Pancreas (tissue), 10 donors: ENCODE results near the gene FAM50B. TPM values are rescaled to one million over a fixed set of nuclear protein-coding genes. Genes with fewer than 3 reads are reported as not detected.

ENCODE experiments used
- ATAC-seq, 4 donors: fragments of 200-7000 bp; cut with Tn5 transposase; one replicate each; pipeline versions ENCODE4 v1.8.0 to v1.9.1; 2020; ENCODE audit warnings: mild to moderate bottlenecking in 4 of 4, moderate library complexity in 4 of 4
- DNase-seq, 6 donors: peaks; one replicate each; pipeline ENCODE4 v3.0.0-alpha.2; 2020
- FAIRE-seq: peaks from 2 replicates; lab custom pipeline; 2012; peaks lifted over from hg19 to GRCh38; lab: Jason Lieb, UNC
- H3K27ac ChIP-seq, 4 donors: fragments of 200-600 bp; sonication (generic); 1 replicate in 3 of 4; 2 replicates in 1 of 4; pipeline versions ENCODE4 v1.5.0 to v1.8.0; 2020
- H3K27me3 ChIP-seq, 4 donors: fragments of 200-600 bp; one replicate each; pipeline ENCODE4 v1.8.0; 2021
- H3K36me3 ChIP-seq, 3 donors: fragments of 200-600 bp; sonication (generic) in 1 of 3; one replicate each; pipeline versions ENCODE4 v1.5.0 to v1.8.0; 2020 to 2021
- H3K4me1 ChIP-seq, 3 donors: fragments of 200-600 bp; one replicate each; pipeline ENCODE4 v1.8.0; 2021
- H3K4me3 ChIP-seq, 4 donors: fragments of 200-600 bp; sonication (generic) in 2 of 4; one replicate each; pipeline versions ENCODE4 v1.5.0 to v1.8.0; 2020 to 2021
- H3K9me3 ChIP-seq, 4 donors: fragments of 200-600 bp; one replicate each; pipeline ENCODE4 v1.8.0; 2021
- CTCF ChIP-seq, 4 donors: fragments of 200-600 bp; sonication (generic) in 3 of 4; IDR thresholded peaks; one replicate each; pipeline versions ENCODE4 v1.5.0 to v1.8.0; 2021; ENCODE audit warnings: antibody characterized with exemption in 4 of 4
- WGBS, 2 donors: extraction: QIAGEN DNeasy Blood & Tissue Kit; methylation state at CpG; one replicate each; pipeline ENCODE4 v1.1.7; 2013; 5-methylcytosine and 5-hydroxymethylcytosine counted together
- intact Hi-C, 3 donors: fragments of 100-400 bp; cut with DNase I; formaldehyde crosslinking; loops; one replicate each; pipeline versions ENCODE4 v1.11.1 to v1.14.2; 2022
- polyA plus RNA-seq, 2 donors: library from polyadenylated mRNA; stranded (reverse); fragments of 200-250 nt; gene quantifications; one replicate each; pipeline ENCODE4 v1.2.3, GENCODE V29; 2013
- total RNA-seq, 6 donors: library from RNA; stranded (reverse); fragmentation: NEBNext Ultra II Directional in 4 of 6; extraction: Animal tissue kit (Norgen Biotek cat#: 25700) in 4 of 6; gene quantifications; one replicate each; pipeline versions ENCODE4 v1.2.1 to v1.2.4, GENCODE V29; 2021 to 2023
- donor health status: healthy with polysubstance abuse.
- donor health status: DM: no; HTN: no; CAD: no; lungs with moderate emphysema.
- donor health status: DM: no; HTN: no; CAD: no.
- donor health status: control.
- donor health status: control.
- donor health status: Bipolar disorder and iron deficiency.
- donor health status: DM: yes; HTN: yes; CAD: no.
- donor health status: DM: no; HTN: no; CAD: no.
- donor health status: DM: no; HTN: no; CAD: no.
- donor health status: DM: yes; HTN: yes; CAD: no.

Gene FAM50B
- total and polyA plus RNA-seq, 8 donors, result 3.6 to 9.7 (median 5.9) TPM

DNA sequence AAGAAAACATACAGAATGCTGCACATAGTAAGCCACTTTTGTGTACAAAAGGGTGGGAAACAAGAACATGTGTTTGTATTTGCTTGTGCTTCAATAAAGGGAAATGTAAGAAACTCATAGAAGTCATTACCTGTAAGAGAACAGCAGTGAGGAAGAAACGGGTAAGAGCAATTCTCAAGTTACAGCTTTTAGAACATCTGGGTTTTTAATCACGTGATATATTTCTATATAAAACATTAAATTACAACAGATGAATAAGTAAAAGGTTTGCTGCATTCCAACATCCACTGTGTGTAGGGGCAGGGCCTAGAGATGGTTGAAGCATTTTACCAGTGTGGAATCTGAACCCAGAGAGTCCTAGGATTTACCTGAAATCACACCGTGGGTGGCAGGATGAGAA is 36.6 kb upstream of the FAM50B start:
- no peak for TF ChIP-seq CTCF (IDR thresholded peaks at IDR 0.05)
- Histone ChIP-seq H3K36me3 (no peaks in the 10 kb centered on the region), H3K4me1 (no peaks in the 10 kb centered on the region), H3K9me3 (no peaks in the 10 kb centered on the region), H3K27ac (no peak overlapping the region), H3K4me3 (no peak overlapping the region), H3K27me3 (no peaks in the 10 kb centered on the region)
- DNase-seq, result no peak
- 78 to 86% methylated on average over 3 of the region's 3 CpGs for WGBS, 2 donors
- ATAC-seq, result no peak
- intact Hi-C loops, result no loop called here
- FAIRE-seq, result no peak

- no peak overlapping the region for H3K4me3 ChIP-seq
- H3K27ac ChIP-seq, result no peak overlapping the region
- ATAC-seq, result peak in 3 of 4 donors; percentile 47 to 66 (median 53)
- no peak for FAIRE-seq
- H3K4me1 ChIP-seq, result no peaks in the 10 kb centered on the region
- no peak for DNase-seq
- no peaks in the 10 kb centered on the region for H3K36me3 ChIP-seq
- 73 to 86% methylated on average over 13 of the region's 13 CpGs for WGBS, 2 donors
- TF ChIP-seq CTCF (IDR thresholded peaks at IDR 0.05), result no peak
- H3K9me3 ChIP-seq, result no peaks in the 10 kb centered on the region
- no peaks in the 10 kb centered on the region for H3K27me3 ChIP-seq
- intact Hi-C loops, result no loop called here
These were observed 35.9 kb upstream of the FAM50B start for GRCh38 chr6:3813150-3813780.

DNA sequence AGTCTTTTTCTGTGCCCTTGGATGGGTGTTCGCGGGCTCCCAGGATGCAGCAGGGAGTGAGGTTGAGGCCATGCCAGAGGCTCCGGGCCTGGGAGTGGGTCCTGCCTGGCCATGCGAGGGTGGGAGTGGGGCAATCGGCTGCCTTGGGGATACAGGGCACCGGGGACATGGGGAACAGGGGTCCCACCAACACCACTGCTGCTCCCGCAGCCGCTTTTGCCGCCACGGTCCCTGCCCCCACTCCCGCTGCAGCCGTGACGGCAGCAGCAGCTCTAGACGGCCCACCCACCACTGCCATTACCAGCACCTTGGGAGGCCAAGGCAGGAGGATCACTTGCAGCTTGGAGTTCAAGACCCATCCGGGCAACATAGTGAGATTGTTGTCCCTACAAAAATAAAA is 35.3 kb upstream of the FAM50B start:
- Histone ChIP-seq H3K36me3 (no peaks in the 10 kb centered on the region), H3K4me1 (no peaks in the 10 kb centered on the region), H3K4me3 (no peak overlapping the region), H3K27me3 (no peaks in the 10 kb centered on the region), H3K27ac (no peak overlapping the region), H3K9me3 (no peaks in the 10 kb centered on the region)
- FAIRE-seq (no peak), ATAC-seq (no peak), DNase-seq (no peak)
- no peak for TF ChIP-seq CTCF (IDR thresholded peaks at IDR 0.05)
- 95% methylated on average over 15 of the region's 15 CpGs for WGBS, 2 donors
- intact Hi-C loops, result no loop called here

- 89 to 95% methylated on average over 2 of the region's 2 CpGs for WGBS, 2 donors
- Histone ChIP-seq H3K27ac (no peak overlapping the region), H3K36me3 (no peaks in the 10 kb centered on the region), H3K9me3 (no peaks in the 10 kb centered on the region), H3K27me3 (no peaks in the 10 kb centered on the region), H3K4me1 (no peaks in the 10 kb centered on the region), H3K4me3 (no peak overlapping the region)
- DNase-seq (no peak), FAIRE-seq (no peak), ATAC-seq (no peak)
- intact Hi-C loops, result no loop called here
- TF ChIP-seq CTCF (IDR thresholded peaks at IDR 0.05), result no peak
These were observed 34.6 kb upstream of the FAM50B start for GRCh38 chr6:3814539-3814938.

- ATAC-seq, result no peak
- no peak for TF ChIP-seq CTCF (IDR thresholded peaks at IDR 0.05)
- H3K27ac ChIP-seq, result no peak overlapping the region
- no peaks in the 10 kb centered on the region for H3K36me3 ChIP-seq
- DNase-seq, result no peak
- FAIRE-seq, result no peak
- no peaks in the 10 kb centered on the region for H3K4me1 ChIP-seq
- 81 to 96% methylated on average over 2 of the region's 2 CpGs for WGBS, 2 donors
- intact Hi-C loops, result no loop called here
- H3K9me3 ChIP-seq, result no peaks in the 10 kb centered on the region
- no peak overlapping the region for H3K4me3 ChIP-seq
- H3K27me3 ChIP-seq, result no peaks in the 10 kb centered on the region
These were observed 32.9 kb upstream of the FAM50B start for GRCh38 chr6:3816251-3816650.
